ENCODE measurements around the gene SPAG16.

GRCh38 chr2:214029190-214029589, 744.9 kb downstream of the SPAG16 start:
- TF ChIP-seq, protein P1, sequence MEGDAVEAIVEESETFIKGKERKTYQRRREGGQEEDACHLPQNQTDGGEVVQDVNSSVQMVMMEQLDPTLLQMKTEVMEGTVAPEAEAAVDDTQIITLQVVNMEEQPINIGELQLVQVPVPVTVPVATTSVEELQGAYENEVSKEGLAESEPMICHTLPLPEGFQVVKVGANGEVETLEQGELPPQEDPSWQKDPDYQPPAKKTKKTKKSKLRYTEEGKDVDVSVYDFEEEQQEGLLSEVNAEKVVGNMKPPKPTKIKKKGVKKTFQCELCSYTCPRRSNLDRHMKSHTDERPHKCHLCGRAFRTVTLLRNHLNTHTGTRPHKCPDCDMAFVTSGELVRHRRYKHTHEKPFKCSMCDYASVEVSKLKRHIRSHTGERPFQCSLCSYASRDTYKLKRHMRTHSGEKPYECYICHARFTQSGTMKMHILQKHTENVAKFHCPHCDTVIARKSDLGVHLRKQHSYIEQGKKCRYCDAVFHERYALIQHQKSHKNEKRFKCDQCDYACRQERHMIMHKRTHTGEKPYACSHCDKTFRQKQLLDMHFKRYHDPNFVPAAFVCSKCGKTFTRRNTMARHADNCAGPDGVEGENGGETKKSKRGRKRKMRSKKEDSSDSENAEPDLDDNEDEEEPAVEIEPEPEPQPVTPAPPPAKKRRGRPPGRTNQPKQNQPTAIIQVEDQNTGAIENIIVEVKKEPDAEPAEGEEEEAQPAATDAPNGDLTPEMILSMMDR (IDR thresholded peaks at IDR 0.05), result no peak
- TF ChIP-seq POLR2A (IDR thresholded peaks at IDR 0.05), result no peak

Data from tibial nerve (tissue), 3 donors.